GM10847 (cell line): ENCODE measurements around the gene PSG4.
"Not testable (repeated sequence)": the region's sequence is repeated elsewhere in the genome, so short reads cannot be mapped to it uniquely, and the experiment has no call there.

Experiments used
- POLR2A ChIP-seq: IDR thresholded peaks from 2 replicates; pipeline ENCODE4 v1.6.1; 2011; ENCODE audit not compliant: insufficient read length; ENCODE audit errors: extremely low read depth

Gene PSG4

DNA sequence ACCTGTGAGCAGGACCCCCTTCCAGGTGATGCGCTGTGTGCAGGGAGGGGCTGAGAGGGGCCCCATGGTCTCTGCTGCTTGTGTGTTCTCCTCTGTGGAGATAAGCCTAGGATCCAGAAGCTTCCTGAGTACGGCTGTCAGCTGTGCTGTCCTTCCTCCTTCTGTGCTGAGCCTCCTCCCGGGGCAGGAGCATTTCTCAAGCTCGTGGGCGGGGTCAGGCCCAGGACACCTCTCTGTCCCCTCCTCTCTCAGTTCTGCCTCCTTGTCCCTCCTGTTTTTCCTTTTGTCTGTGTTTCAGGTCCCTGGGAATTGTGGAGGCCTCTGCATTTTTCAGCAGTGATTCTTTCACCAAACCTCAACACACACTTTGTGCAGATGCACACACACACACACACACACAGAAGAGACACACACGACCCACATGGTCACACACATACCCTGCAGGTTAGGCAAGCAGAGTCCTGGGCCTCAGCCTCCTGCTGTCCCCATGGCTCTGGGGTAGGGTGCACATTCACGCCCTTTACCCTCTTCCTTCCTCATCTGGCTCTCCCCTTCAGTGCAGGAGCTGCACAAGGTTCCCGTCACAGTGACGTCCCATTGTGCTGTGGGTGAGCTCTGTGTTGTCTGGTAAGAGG lies at the start of gene PSG4:
TSS of gene PSG4 (minus strand) at position 168 of the 635 bp plus-strand sequence. CDS start at position 66, 102 bp downstream.
- not testable (repeated sequence) for TF ChIP-seq POLR2A

DNA sequence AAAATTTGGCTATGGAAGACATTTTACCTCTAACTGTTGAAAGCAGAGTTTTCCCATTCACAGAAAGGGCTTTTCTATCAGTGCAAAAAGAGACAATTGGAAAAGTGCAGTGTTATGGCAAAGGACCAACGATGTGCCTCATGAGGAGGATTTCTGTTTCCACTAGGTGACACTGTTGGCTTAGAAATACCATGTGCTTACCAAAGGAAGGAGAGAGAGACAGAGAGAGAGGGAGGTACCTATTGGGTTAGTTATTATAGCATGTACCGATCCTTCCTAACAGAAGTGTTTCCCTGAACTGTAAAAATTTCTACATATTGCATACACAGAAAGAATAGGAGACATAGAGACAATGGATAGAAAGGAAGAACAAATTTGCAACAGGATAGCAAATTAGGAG lies 23.9 kb upstream of the PSG4 start:
- no peak for TF ChIP-seq POLR2A

DNA sequence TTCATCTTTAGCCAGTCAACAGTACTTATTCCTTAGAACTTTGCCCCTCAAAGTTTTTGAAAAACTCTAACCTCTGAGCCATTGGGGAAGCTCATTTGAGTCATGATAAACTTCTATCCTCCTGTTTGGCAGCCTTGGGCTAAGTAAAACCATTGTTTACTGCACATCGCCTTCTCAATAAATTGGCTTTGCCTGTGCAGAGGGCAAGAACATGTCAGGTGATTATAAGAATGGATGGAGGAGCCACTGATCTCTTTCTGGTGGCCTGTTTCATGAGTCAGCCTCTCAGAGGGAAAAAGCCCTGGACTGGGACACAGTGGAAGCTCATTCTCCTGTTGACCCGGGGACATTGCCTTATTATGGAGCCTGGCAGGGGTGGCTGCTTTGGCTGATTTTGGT lies 19.4 kb upstream of the PSG4 start:
- no peak for TF ChIP-seq POLR2A

DNA sequence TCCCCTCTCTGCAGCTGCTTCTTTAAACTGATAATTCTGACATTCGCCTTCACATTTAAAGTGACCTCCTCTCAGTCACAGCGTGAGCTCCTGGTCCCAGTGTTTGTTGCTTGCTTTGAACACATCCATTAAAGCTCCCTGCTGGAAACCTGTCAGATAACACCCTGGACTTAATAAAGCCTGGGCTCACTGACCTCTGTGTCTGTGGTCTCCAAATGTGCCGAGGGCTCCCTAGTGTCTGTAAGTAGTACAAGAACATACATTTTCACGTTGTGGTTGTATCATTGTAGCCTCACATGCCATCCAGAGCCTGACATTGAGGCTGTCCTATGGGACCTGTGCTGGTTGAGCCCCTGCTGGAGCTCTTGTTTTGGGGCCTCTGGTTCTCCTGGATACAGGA lies 2.6 kb upstream of the PSG4 start:
- no peak for TF ChIP-seq POLR2A

DNA sequence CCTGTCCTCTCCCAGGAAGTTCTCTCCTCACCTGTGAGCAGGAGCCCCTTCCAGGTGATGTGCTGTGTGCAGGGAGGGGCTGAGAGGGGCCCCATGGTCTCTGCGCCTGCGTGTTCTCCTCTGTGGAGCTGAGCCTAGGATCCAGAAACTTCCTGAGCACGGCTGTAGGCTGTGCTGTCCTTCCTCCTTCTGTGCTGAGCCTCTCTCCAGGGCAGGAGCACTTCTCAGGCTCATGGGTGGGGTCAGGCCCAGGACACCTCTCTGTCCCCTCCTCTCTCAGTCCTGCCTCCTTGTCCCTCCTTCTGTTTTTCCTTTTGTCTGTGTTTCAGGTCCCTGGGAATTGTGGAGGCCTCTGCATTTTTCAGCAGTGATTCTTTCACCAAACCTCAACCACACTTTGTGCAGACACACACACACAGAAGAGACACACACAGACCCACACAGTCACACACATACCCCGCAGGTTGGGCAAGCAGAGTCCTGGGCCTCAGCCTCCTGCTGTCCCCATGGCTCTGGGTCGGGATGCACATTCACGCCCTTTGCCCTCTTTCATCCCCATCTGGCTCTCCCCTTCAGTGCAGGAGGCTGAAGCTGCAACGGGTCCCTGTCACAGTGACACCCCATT lies 19.0 kb downstream of the PSG4 start, which contains the start of gene PSG5:
TSS of gene PSG5 (minus strand) at position 226 of the 625 bp plus-strand sequence. CDS start at position 95, 131 bp downstream.
- not testable (repeated sequence) for TF ChIP-seq POLR2A

DNA sequence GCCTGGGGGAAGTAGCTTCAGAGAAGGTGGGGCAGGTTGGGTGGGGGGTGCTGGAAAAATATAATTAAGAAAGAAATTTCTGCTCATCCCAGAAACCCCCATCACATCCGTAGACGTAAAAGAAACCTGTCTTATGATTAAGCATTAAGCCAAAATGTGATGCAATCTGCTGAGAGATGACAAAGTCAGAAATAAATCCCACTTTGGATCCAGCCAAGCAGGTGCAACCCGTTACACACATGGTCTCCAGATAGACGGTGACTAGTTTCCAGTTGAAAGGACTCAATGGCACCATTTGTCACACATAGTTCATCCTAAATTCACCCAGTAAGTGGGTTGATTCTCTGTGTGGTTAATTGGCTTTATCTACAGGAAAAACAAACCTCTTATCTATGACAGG lies 53.2 kb downstream of the PSG4 start:
- no peak for TF ChIP-seq POLR2A

DNA sequence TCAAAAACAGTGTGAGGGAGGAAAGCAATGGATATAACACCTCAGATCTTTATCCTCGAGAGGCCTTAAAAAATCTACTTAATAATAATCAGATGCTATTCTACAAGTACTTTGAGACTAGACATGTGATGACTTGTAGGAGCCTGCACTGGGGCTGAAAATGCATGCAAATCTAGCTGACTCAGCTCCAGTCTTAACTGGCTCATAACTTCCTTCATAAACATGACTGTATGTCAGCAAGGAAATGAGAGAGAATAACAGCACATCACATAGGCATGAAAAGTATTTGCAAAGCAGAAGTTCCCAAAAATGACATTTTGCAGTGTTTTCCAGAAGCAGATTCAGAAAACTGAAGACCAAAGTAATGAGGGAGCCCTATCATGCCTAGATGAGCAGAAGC lies 57.2 kb downstream of the PSG4 start:
- TF ChIP-seq POLR2A, result no peak
